ENCODE data around the gene IHH.
A peak's percentile ranks its signal among the peaks of the same experiment; 100 is the strongest.

Gene IHH

DNA sequence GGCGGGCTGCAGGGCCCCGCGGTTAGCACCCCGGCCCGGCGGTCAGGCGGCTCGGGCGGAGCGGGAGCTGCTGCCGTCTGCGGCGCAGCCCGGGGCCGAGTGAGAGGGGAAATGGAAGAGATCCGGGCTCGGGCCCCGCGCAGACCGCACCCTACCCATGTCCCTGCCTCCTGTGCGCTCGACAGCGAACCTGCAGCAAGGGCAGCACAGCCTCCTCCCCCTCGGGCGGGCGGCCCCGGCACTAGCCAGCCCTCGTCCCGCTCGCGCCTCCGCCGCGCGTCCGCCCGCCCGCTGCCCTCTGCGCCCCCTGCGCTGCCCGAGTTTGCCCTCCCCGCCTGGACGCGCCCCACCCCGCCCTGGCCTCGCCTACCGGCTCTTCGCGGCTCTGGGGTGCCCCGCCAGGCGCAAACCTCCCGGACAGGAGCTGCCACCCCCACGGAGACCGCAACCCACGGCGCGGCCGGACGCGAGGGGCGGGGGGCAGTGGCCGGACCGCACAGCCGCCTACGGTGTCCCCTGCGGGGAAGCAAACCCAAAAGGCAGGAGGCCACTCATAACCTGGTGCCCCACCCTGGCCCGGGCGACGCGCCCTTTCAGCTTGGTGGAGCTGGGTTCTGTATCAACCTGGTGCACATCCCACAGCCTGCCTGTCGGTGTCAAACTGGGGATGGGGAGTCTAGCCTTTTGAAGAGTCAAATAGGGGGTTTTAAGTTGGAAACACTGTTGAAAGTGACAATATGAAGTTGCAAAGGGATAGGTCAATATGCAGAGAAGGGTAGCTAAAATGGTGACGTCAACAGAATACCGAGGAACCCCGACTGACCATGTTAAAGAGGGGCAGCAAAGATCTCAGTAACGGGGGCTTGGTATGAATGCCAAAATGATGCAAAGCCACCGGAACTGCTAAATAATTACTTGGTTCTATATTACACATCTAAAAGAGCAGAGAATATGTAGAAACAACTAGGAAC, at the start of gene IHH:
IHH (minus strand) TSS at position 101 of the 971 bp plus-strand sequence. CDS start 454 bp downstream, outside the sequence.
- no peak for DNase-seq

DNA sequence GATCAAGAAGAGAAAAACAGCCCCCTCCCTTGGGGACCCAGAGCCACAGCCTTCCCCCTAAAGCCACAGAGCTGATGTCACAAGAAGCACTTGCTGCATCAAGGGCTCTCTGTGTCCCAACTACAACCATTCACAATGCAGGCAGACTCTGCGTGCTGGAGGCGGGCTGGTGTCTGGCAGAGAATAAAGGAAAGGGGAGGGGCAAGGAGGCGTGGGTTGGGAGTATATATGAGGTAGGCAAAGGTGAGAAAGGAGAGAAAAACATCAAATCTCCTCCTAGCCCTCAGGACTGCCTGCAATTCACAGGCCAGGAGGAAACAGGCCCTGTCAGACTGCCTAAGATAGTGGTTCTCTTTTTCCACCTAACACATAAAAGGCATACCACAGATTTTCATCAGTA, 48.8 kb upstream of the IHH start:
- no peak for DNase-seq

DNA sequence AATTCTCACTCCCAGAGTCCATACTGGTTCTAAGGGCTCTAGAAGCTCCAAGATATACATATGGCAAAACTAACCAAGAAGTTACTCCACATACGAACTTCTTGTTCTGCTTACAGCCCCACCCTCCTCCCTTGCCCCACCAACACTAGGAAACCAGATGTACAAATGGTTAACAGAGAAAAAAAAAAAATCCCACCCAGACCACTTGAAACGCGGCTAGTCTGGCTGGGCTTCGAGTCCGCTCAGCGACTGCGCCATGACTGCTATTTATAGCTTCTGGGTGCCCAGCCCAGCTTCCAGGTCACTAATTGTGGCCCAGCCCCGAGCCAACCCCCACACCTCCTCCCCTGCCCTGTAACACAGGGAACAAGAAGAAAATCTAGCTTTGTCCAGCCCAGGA, 47.0 kb upstream of the IHH start:
- no peak for DNase-seq

DNA sequence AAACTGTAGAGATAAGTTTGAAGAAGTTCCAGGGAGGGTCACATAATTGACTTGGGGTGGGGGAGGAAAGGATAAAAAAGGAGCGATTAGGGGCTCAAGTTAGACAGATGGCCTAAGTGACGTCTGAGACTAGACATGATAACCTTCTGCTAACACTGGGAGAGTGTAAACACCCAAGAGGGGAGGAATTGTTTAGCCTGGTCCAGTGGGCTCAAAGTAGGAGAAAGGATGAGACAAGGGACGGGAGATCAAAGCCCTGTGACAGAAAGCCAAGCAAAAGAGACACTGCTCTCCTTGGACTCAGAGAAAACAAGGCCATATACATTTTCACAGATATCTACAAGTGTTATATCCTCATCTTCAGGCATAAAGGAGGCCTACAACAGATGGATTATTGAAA, 45.5 kb upstream of the IHH start:
- no peak for DNase-seq

DNA sequence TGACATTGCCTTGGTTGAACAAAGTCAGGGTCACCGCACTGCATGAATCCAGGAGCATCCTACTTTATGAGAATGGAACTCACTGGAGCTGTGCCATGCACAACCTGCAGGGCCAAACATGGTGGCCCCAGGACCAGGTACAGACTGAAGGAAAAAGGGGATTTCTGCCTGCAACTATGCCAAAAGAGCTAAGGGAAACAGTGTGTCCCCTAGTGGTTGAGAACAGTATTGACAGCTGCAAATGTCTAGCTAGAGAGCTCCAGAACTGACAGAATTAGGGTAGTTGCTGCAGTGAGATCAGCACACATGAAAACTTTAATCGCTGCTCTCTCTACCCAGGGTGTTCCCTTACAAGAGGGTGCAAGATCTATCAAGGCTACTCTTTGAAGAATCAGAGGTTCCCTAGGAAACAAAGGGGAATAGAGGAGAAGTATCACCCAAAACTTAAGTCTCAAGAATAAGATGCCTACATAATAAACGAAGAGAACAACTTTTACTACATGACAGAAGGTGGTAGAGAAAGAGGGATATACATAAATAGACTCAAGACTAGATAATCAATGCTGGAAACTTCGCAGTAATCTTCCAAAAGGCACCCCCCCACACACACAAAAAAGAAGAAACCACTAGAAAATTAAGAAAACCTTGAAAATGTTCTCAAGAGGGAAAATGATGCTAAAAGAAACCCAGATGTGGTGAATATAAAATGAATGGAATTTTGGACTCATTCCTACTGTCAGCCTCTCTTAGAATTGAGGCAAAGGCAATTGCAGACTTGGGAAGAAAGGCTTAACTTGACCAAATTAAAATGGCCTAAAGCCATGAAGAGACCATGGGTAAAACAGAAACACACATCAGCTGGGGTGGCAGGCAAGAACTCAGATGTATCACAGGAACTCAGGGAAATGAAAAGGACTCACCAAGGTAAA, 43.6 kb upstream of the IHH start:
- DNase-seq: peak; percentile 9

DNA sequence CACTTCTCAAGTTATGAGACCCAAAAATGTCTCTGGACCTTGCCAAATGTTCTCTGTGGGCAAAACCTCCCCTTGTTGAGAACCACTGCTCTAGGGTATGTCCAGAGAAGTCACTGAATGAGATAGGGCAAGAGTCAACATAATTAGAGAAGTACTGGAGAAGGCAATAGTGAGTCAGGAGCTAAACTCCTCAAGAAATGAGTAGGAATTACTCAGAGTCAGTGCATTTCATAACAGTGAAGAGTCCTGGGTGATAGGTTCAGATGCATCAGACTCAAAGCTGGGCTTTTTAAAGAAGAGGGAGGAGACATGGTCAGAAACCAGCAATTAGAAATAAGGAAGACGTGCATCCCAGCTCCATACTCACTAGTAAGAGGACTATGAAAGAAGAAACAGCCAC, 38.6 kb upstream of the IHH start:
- no peak for DNase-seq

DNA sequence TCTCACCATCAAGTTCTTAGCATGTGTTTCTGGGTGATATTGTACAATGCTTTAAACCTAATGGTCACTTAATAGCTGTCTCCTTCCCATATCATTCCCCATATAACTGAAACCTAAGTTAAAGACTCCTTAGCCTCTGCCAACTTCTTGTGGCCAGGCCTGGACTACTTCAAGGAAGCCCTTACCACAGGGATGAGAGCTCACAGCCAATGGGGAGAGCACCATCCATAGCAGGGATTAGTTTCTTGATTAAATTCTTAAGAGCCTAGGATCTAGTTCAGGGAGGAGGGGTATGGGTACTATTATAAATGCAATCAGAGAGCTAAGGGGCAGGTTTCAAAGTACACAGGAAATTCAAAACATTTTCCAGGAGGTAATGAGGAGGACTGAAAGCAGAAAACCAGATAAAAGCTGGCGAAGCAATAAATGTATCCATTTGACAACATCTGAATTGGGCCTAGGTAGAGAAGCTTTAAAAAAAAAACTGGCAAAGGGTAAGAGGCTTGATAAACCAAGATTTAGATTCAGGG, 34.8 kb upstream of the IHH start:
- DNase-seq: no peak

DNA sequence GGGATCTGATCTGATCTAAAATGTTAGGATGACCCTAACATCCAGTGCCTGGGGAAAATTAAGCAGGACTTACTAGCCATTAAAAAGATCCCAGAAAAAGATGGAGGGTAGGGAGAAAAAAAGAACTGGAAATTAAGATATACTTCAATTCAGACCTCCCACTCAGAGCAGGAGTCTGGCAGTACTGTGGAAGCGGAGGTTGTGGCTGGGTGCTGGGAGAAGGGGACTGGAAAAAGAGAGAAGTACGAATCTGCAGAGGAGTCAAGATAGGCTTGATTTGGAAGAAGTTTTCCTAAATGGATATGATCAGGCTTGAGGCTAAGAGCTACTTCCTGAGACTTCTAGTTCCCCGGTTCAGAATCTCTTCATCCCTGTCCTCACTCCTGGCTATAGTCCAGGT, 33.5 kb upstream of the IHH start:
- no peak for DNase-seq

DNA sequence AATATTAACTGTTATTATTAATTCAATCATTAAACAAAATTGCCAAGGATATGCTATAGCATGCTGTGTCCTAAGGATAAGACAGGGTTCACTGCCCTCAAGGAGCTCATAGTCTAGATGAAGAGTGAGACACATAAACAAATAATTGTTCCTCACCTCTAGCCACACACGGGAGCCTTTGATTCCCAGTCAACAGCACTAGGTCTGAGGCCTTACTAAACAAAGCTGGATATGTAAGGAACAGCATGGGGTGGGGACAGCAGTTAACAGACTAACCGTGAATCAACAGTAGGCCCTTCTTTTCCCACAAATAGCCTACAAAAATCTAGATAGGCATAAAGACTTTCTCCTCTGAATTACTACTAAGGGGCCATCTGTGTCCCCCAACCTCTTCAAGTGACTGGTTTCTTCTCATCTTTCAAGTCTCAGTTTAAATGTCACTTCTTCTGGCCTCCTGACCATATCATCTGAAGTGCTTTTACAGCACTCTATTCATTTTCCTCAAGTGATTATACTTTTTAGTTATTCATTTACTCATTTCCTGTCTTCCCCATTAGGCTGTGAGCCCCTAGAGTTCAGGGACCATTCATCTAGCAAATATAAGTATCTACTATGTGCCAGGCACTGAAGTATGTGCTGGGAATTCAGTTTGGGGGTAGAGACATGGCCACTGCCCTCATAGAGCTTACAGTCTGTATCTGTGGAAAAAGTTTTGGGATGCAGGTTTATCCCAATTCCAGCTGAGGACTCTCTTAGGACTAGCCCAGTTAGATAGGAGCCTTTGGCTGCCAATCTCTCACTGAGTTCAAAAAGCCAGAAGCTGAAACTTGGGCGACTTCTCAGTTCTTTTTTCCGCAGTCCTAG, 29.9 kb upstream of the IHH start:
- DNase-seq: no peak

DNA sequence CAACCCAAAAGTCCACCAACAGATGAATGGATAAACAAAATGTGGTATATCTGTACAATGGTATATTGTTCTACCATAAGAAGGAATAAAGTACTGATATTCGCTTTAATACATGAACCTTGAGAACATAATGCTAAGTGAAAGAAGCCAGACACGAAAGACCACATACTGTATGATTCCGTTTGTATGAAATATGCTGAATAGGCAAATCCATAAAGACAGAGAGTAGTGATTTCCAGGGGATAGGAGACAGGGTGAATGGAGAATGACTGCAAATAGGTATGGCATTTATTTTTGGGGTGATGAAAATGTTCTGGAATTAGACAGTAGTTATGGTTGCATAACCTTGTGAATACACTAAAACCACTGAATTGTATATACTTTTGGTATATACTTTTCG, 28.6 kb upstream of the IHH start:
- DNase-seq: no peak

DNA sequence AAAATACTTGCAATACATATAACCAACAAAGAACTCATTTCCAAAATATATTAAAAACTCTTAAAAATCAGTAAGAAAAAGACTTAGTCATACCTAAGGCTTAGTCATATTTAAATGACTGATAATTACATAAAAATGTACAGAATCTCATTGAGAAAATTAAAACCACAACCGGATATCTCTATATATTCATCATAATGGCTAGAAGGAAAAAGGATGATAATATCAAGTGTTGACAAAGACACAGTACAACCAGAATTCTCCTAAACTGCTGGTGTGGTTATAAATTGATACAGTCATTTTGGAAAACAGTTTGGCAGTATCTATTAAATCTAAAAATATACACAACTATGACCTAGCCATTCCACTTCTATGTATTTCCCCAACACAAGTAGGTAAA, 27.1 kb upstream of the IHH start:
- no peak for DNase-seq

DNA sequence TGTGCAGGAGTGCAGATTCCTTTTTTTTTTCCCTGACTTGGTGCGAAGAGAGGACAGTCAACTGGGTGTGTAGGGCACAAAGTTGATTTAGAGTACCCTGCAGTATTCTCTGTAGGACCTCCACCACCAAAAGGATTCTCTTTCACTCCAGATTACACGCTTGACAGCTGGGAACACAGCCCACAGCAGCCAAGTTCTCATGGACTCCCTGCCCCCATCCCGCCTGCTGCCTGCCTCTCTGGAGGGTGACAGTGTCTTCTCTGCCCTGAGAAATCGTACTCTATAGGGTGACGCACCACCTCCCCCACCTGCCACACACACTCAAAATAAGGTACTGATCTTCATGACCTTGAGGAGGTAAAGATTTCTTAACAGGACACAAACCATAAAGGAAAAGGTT, 26.6 kb upstream of the IHH start:
- DNase-seq: no peak

DNA sequence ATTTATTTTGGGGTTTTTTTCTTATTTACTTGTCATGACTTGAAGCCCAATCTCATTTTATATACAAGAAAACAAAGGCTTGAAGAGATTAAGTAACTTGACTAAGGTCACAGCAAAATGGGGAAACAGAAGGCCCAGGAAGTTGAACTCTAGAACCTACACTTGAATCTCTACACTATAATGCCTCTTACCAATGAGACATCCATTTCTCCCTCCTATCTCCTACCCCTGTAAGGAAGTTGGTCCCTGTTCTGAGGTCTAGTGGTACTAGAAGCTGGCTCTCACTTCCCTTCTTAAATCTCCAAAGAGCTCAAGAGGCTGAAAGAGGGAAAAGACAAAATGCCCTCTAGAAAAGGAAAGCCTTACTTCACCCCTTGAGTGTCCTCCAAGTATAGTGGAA, 25.5 kb upstream of the IHH start:
- no peak for DNase-seq

DNA sequence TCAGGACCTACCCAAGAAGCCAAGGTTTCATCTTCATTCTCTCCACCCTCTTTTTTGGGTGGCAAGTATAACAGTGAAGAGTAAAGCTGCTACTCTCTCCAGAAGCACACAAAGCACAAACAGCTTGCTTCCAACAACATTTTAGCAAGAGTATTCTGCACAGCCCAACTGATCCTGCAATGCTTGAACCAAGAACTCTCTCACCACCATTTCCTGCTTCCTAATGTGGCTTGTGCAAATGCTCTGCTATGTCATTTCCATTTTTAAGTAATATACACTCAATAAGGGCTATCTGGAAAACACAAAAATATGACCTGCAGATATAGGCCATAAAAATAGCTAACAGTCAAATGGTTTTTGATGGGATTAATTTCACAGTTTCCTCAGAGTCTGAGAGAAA, 24.1 kb upstream of the IHH start:
- DNase-seq: no peak

DNA sequence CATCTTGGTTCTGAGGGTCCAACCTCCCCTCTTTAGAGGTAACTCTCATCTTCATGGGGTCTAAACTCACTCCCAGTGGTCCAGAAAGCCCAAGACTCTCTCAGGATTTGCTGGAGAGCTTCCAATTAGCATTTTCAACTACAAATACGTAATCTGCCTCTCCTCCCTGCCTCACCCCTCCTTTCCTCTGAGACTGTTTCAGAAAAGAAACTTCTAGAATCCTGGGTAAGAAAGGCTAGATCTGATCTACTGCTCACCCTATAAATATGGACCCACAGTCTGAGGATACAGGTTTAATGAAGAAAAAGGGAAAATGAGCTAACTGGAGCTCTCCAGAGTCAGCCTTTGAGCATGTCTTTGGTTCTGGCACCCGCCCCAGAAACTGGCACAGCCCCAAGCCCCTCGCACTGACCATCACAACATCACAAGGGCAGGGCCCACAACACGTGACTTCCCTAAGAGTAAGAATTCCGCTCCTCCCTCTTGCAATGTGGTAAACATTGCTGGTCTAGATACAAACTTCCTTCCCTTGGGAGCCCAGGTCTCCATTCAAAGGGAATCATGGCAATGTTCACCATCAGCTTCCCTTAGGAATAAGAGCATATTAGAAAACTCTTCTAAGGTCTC, 21.7 kb upstream of the IHH start:
- DNase-seq: no peak

DNA sequence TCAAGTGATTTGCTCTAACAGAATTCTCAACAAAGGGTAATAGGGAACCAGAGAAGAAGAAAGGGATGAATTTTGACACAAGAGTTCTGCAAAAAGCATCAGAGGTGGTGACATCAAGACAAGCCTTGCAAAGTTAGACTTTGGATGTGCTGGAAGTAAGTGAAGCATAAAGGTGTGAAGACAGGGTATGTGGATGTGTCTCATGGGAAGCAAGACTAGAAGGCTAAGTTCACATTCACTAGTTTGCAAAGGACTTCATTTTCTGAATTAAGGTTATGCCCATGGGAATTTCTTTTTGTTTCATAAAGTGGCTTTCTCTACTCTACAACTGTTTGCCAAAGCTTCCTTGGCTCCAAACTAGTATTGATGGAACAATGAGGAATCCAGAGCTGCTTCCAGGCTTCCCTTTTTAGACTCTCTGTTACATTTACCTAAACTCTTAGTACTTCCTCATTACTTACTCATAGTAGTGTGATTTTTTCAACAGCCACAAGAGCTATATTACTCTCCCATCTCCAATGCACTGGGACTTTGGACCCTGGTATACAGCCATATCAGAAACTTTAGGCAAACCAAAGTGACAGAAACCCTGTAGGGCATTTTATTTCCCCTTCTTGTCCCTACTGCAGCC, 21.1 kb upstream of the IHH start:
- DNase-seq: no peak

DNA sequence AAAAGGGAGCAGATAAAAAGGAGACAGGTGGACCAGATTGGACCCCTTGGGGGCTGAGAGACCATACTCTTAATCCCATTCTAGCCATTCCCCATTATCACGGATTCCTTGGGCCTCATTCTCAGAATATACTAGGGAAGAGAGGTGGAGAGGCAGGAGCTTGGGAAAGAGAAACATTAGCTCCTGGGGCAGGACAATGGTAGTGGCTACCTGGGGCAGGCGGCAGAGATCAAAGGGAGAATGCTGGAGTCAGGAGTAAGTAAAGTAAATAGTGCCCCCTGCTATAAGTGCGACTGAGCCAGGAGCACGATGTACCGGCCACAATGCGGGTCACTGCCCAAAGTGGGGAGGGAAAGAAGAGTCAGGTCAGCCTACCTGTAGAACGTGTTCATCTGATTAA, 20.4 kb upstream of the IHH start:
- no peak for DNase-seq

DNA sequence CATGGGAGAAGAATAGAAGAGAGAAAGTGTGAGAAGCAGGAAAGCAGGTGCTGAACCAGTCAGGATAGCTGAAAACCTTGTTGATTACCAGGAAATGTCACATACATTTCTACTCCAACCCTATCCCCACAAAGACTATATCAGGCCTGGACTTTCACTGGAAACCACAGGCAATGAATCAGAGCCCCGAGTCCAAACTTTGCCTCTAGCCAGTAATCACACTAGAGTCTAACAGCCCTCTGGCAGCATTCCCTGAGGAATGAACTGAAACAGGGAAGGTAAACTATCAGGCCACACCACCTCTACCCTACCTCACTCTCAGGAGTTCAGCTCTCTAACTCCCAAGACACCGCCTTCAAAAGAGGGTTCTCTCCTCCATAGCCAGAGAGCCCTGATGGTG, 18.7 kb upstream of the IHH start:
- no peak for DNase-seq

DNA sequence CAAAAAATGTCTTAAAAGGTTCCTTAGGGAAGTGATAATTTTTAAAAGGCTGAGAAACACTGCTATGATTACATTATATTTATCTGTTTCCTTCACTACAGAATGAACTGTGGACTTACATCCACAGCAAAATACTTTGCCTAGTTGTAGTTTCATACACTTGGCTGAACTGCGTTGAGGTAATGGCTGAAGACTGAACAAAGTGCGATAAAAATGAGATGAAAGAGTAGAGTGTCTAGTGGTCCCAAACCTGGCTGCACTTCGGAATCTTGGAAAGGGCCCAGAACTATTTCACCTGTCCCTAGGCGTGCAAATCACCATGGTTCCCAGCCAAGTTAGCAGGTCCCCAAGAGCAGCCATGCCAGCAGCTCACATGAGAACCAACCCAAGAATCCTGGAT, 18.2 kb upstream of the IHH start:
- DNase-seq: no peak

DNA sequence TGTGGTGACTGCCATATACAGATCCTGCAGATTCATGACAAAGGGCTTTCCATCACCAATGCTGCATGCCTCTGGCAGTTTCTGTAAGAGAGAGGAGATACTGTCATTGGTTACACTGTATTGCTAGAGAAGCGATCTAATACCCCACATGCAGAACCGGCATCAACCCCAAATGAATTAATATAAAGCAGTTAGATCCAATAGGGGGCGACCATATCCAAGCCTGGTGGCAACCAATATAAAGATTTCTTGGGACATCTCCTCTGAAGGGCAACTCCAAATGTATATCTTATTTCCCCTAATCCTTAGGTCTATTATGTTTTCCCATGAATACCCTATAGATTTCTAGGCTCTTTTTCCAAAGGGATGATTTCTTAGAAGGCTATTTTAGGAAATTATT, 17.4 kb upstream of the IHH start:
- DNase-seq: no peak

DNA sequence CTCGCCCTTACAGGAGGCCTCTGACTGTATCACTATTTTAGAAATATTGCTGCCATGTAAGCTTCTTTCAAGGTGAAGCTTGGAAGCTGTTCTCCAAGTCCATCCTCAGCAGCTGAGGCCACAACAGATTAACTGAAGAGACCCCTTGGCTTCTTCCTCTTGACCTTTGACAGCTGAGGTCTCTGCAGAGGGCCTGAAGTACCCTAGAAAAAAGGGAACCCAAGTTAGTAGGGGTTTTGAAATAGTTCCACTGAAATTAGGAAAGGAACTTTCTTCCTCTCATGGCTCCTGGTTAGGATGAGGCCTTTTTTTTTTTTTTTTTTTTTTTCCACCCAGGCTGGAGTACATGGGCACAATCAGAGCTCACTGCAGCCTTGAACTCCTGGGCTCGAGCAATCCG, 15.5 kb upstream of the IHH start:
- no peak for DNase-seq

Data from NCI-H2107 (cell line).